Transverse colon (tissue), 4 donors: ENCODE measurements around the gene DNAH11. TPM values are rescaled to one million over a fixed set of nuclear protein-coding genes. Genes with fewer than 3 reads are reported as not detected.
"Not testable (repeated sequence)": the region's sequence is repeated elsewhere in the genome, so short reads cannot be mapped to it uniquely, and the experiment has no call there.

Source experiments
- DNase-seq: peaks from one replicate; pipeline ENCODE4 v3.0.0-alpha.2; 2019
- H3K27ac ChIP-seq, 4 donors: fragments of 200-600 bp; sonication (generic); 2 replicates each; pipeline ENCODE4 v1.5.1; 2016 to 2018; ENCODE audit warnings: inconsistent platforms in 4 of 4
- H3K27me3 ChIP-seq: fragments of 200-600 bp; sonication (generic); 2 replicates; pipeline ENCODE4 v1.5.1; 2017; ENCODE audit warnings: inconsistent platforms
- H3K36me3 ChIP-seq, 4 donors: fragments of 200-600 bp; sonication (generic); 2 replicates each; pipeline ENCODE4 v1.5.1; 2017 to 2019; ENCODE audit warnings: inconsistent platforms in 4 of 4
- H3K4me1 ChIP-seq, 4 donors: fragments of 200-600 bp; sonication (generic); 2 replicates each; pipeline ENCODE4 v1.5.1; 2017 to 2020; ENCODE audit warnings: inconsistent platforms in 4 of 4
- H3K4me3 ChIP-seq, 4 donors: fragments of 200-600 bp; sonication (generic); 1 replicate in 1 of 4; 2 replicates in 3 of 4; pipeline versions ENCODE4 v1.5.1 to v1.6.1; 2017 to 2019; ENCODE audit warnings: inconsistent platforms in 4 of 4
- H3K9me3 ChIP-seq, 2 donors: fragments of 200-600 bp; sonication (generic); 2 replicates each; pipeline ENCODE4 v1.5.1; 2017 to 2019; ENCODE audit warnings: inconsistent platforms in 2 of 2
- CTCF ChIP-seq, 5 experiments: fragments of 200-600 bp in 3 of 5; fragments of 450-650 bp in 2 of 5; sonication (generic) in 3 of 5; IDR thresholded peaks; 1 replicate in 2 of 5; 2 replicates in 3 of 5; pipeline ENCODE4 v1.5.1; 2016 to 2017; ENCODE audit warnings: antibody characterized with exemption in 5 of 5, inconsistent platforms in 3 of 5, mild to moderate bottlenecking in 2 of 5, moderate library complexity in 1 of 5
- EP300 ChIP-seq: sonication (generic); formaldehyde crosslinking; IDR thresholded peaks from one replicate; pipeline ENCODE4 v1.6.1; 2017; ENCODE audit warnings: antibody characterized with exemption, low read depth
- POLR2A ChIP-seq: fragments of 450-650 bp; IDR thresholded peaks from one replicate; pipeline ENCODE4 v1.6.1; 2016; ENCODE audit warnings: antibody characterized with exemption, mild to moderate bottlenecking, moderate library complexity
- POLR2AphosphoS5 ChIP-seq, 3 donors: sonication (generic); formaldehyde crosslinking; IDR thresholded peaks; one replicate each; pipeline ENCODE4 v1.6.1; 2016; ENCODE audit warnings: antibody characterized with exemption in 3 of 3
- WGBS, 2 donors: methylation state at CpG; one replicate each; pipeline ENCODE4 v1.1.5; 2018; ENCODE audit warnings: low coverage in 1 of 2; 5-methylcytosine and 5-hydroxymethylcytosine counted together
- in situ Hi-C, 4 donors: fragments of 200-750 bp; cut with MboI; loops; one replicate each; pipeline versions ENCODE4 v1.15.0 to v1.15.1; 2017; ENCODE audit warnings: low sequenced_read_pairs in 3 of 4, low pct_ligation_motif_present in 1 of 4, low pct_unique_long_range_greater_than_20kb in 1 of 4
- intact Hi-C: fragments of 100-400 bp; cut with DNase I; formaldehyde crosslinking; loops from one replicate; pipeline ENCODE4 v1.15.1; 2023; ENCODE audit warnings: low total_unique reads
- total RNA-seq, 4 donors: library from RNA; depleted of rRNA; stranded (reverse); fragments of >200 nt; gene quantifications; one replicate each; pipeline ENCODE4 v1.1.0, GENCODE V29; 2016

Gene DNAH11
- total RNA-seq, 4 donors from 2014 or later: under 0.01 to 0.16 TPM; not detected in 2

GRCh38 chr7:21675255-21675654 lies 132.4 kb downstream of the DNAH11 start:
- no peak overlapping the region for H3K4me3 ChIP-seq
- H3K4me1 ChIP-seq: no peaks in the 10 kb centered on the region
- no peaks in the 10 kb centered on the region for H3K27me3 ChIP-seq
- peaks cover 0 to 4% of the 10 kb centered on the region in 2 donors for H3K9me3 ChIP-seq
- no peak for DNase-seq
- TF ChIP-seq EP300 (no peak), POLR2AphosphoS5 (IDR thresholded peaks at IDR 0.05) (no peak), CTCF (IDR thresholded peaks at IDR 0.05) (no peak), POLR2A (no peak)
- WGBS, 2 donors: 64 to 75% methylated on average over 3 of the region's 3 CpGs
- intact Hi-C loops (loop anchor here (10.0 kb wide), 1 partner anchor 1760 kb away; no protein-coding TSS in a partner anchor), in situ Hi-C loops (no loop called here)
- H3K36me3 ChIP-seq: no peaks in the 10 kb centered on the region
- H3K27ac ChIP-seq: no peak overlapping the region

GRCh38 chr7:21690705-21691104 lies 147.9 kb downstream of the DNAH11 start:
- no peak overlapping the region for H3K27ac ChIP-seq
- no peaks in the 10 kb centered on the region for H3K27me3 ChIP-seq
- TF ChIP-seq POLR2AphosphoS5 (IDR thresholded peaks at IDR 0.05) (no peak), CTCF (IDR thresholded peaks at IDR 0.05) (no peak), POLR2A (no peak), EP300 (no peak)
- H3K36me3 ChIP-seq: no peaks in the 10 kb centered on the region
- H3K9me3 ChIP-seq: no peaks in the 10 kb centered on the region
- no peak for DNase-seq
- WGBS, 2 donors: 74 to 75% methylated on average over 5 of the region's 5 CpGs
- no peak overlapping the region for H3K4me3 ChIP-seq
- H3K4me1 ChIP-seq: no peaks in the 10 kb centered on the region
- in situ Hi-C loops: no loop called here
- intact Hi-C loops: no loop called here

GRCh38 chr7:21691146-21691545 lies 148.3 kb downstream of the DNAH11 start:
- H3K4me1 ChIP-seq, intact Hi-C loops, H3K9me3 ChIP-seq, in situ Hi-C loops, H3K36me3 ChIP-seq, H3K27me3 ChIP-seq, DNase-seq, H3K4me3 ChIP-seq, H3K27ac ChIP-seq: not testable (repeated sequence)
- WGBS, 2 donors: 49 to 69% methylated on average over 3 to 5 of the region's 5 CpGs

GRCh38 chr7:21700587-21700986 lies 157.7 kb downstream of the DNAH11 start:
- in situ Hi-C loops, H3K9me3 ChIP-seq, H3K27ac ChIP-seq, H3K36me3 ChIP-seq, intact Hi-C loops, H3K27me3 ChIP-seq, H3K4me1 ChIP-seq, DNase-seq, H3K4me3 ChIP-seq: not testable (repeated sequence)
- 70% methylated on average over 1 of the region's 1 CpG; no CpG with 5 or more reads in 1 of the 2 donors for WGBS, 2 donors

- no peaks in the 10 kb centered on the region for H3K27me3 ChIP-seq
- no peak overlapping the region for H3K27ac ChIP-seq
- in situ Hi-C loops: no loop called here
- no peak overlapping the region for H3K4me3 ChIP-seq
- H3K9me3 ChIP-seq: no peaks in the 10 kb centered on the region
- H3K4me1 ChIP-seq: no peaks in the 10 kb centered on the region
- intact Hi-C loops: no loop called here
- TF ChIP-seq EP300: no peak
- no peak for TF ChIP-seq POLR2A
- no peak for TF ChIP-seq CTCF (IDR thresholded peaks at IDR 0.05)
- TF ChIP-seq POLR2AphosphoS5 (IDR thresholded peaks at IDR 0.05): no peak
- no peaks in the 10 kb centered on the region for H3K36me3 ChIP-seq
- DNase-seq: no peak
- 58 to 72% methylated on average over 3 of the region's 3 CpGs for WGBS, 2 donors
These were observed 159.5 kb downstream of the DNAH11 start for GRCh38 chr7:21702303-21702702.
